Measurements from ENCODE around the gene IL12RB2. TPM values are rescaled to one million over a fixed set of nuclear protein-coding genes. Genes with fewer than 3 reads are reported as not detected.

IL12RB2 gene
- 10 to 100 TPM in 1 of 5 experiments, 1 to 10 TPM in 2, under 1 TPM in 2; 0.38 to 78.1 (median 1.1) TPM for total RNA-seq
- polyA plus RNA-seq, result under 1 TPM; 0.47 to 0.60 TPM
- total RNA-seq, result not detected

DNA sequence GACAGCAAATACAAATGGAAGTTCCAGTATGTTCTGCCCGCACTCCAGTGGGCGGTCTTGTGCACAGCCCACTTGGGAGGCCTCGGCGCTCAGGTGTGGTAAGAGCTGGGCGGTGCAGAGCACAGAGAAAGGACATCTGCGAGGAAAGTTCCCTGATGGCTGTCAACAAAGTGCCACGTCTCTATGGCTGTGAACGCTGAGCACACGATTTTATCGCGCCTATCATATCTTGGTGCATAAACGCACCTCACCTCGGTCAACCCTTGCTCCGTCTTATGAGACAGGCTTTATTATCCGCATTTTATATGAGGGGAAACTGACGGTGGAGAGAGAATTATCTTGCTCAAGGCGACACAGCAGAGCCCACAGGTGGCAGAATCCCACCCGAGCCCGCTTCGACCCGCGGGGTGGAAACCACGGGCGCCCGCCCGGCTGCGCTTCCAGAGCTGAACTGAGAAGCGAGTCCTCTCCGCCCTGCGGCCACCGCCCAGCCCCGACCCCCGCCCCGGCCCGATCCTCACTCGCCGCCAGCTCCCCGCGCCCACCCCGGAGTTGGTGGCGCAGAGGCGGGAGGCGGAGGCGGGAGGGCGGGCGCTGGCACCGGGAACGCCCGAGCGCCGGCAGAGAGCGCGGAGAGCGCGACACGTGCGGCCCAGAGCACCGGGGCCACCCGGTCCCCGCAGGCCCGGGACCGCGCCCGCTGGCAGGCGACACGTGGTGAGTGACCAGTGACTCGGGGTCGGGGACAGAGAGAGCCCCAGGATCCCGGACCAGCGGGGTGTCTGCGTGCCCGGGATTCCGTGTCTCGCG lies at the start of gene IL12RB2:
Gene IL12RB2 (plus strand): TSS at position 623 of the 810 bp plus-strand sequence. CDS start 12,496 bp downstream, outside the sequence.
- intact Hi-C loops (cut with micrococcal nuclease), result loop anchor here in 1 of 2 donors (2.0 to 10.0 kb wide), 4 partner anchors 123 to 973 kb away; partner anchors contain the start of genes SERBP1 and SLC35D1
- Histone ChIP-seq H3K36me3 (ENCODE audit: control insufficient read depth in 2 of 3, insufficient read depth in 3 of 3, low read length in 3 of 3) (no peaks in the 10 kb centered on the region), H3K4me1 (ENCODE audit: control insufficient read depth in 2 of 2, insufficient read depth in 2 of 2, low read length in 2 of 2) (peaks cover 0 to 5% of the 10 kb centered on the region in 2 donors), H3K4me3 (ENCODE audit: low read length) (peak within 1 kb of the TSS; percentile 19), H3K27ac (ENCODE audit: low read depth, low read length) (no peak within 1 kb of the TSS), H3K9me3 (ENCODE audit: control insufficient read depth in 2 of 3, low read length in 3 of 3) (no peaks in the 10 kb centered on the region), H3K27me3 (ENCODE audit: control insufficient read depth in 2 of 2, insufficient read depth in 2 of 2, low read length in 2 of 2) (no peaks in the 10 kb centered on the region)
- H3K4me3 Mint-ChIP-seq, result peak within 1 kb of the TSS; percentile 76 to 99 (median 84)
- peaks cover 0 to 78% (median 9%) of the 10 kb centered on the region in 7 donors for H3K4me1 Mint-ChIP-seq
- CTCF ChIA-PET, result interaction anchor here (0.7 kb wide), 1 partner anchor 312 kb away, joined by 3 read pairs; no protein-coding TSS in a partner anchor
- H3K36me3 Mint-ChIP-seq, result peaks cover 0 to 25% (median 0%) of the 10 kb centered on the region in 5 donors
- peak; percentile 78 for ATAC-seq
- peak within 1 kb of the TSS in 2 of 9 donors; percentile 56 to 99 for H3K27ac Mint-ChIP-seq
- POLR2A ChIA-PET, result no interaction called here
- peak in 7 of 9 donors; percentile 11 to 68 (median 18) for DNase-seq
- peaks cover 0 to 22% (median 10%) of the 10 kb centered on the region in 5 donors for H3K27me3 Mint-ChIP-seq
- peaks cover 0 to 3% (median 0%) of the 10 kb centered on the region in 11 donors for H3K9me3 Mint-ChIP-seq

DNA sequence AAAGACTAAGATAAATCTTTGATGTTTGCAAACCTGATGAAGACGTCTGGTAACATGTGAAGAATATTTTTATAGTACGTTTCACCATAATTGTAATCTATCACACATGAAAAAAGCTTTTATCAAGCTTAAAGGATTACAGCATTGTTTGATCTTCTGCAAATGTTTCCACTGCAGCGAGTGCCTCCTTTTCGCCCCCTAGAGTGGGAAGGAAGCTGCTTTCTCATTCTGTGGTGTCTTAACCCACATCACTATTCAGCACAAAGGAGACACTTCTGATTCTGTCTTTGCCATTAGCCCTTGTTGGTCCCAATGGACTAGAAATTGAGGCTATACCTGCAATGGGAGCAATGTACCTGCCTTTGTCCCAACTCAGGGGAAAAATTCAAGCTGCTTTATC lies 46.0 kb upstream of the IL12RB2 start:
- peak in 8 of 9 donors; percentile 24 to 67 (median 57) for DNase-seq
- peak overlapping the region in 7 of 10 donors; percentile 17 to 73 (median 34) for H3K4me3 Mint-ChIP-seq

GRCh38 chr1:67262735-67263134 lies 44.9 kb upstream of the IL12RB2 start:
- intact Hi-C loops (cut with micrococcal nuclease), result loop anchor here in 1 of 2 donors (5.0 kb wide), 1 partner anchor 170 kb away; the partner anchor contains the start of gene SERBP1
- H3K4me3 Mint-ChIP-seq, result no peak overlapping the region
- peak overlapping the region in 1 of 9 donors; percentile 8 for H3K27ac Mint-ChIP-seq
- Histone ChIP-seq H3K27ac (ENCODE audit: low read depth, low read length) (no peak overlapping the region), H3K27me3 (ENCODE audit: control insufficient read depth in 2 of 2, insufficient read depth in 2 of 2, low read length in 2 of 2) (no peaks in the 10 kb centered on the region), H3K4me1 (ENCODE audit: control insufficient read depth in 2 of 2, insufficient read depth in 2 of 2, low read length in 2 of 2) (peaks cover 17 to 22% of the 10 kb centered on the region in 2 donors), H3K36me3 (ENCODE audit: control insufficient read depth in 2 of 3, insufficient read depth in 3 of 3, low read length in 3 of 3) (no peaks in the 10 kb centered on the region), H3K9me3 (ENCODE audit: control insufficient read depth in 2 of 3, low read length in 3 of 3) (no peaks in the 10 kb centered on the region), H3K4me3 (ENCODE audit: low read length) (no peak overlapping the region)
- peaks cover 12 to 44% (median 31%) of the 10 kb centered on the region in 7 donors for H3K4me1 Mint-ChIP-seq
- DNase-seq (no peak), ATAC-seq (no peak)
- H3K27me3 Mint-ChIP-seq, result no peaks in the 10 kb centered on the region
- peaks cover 0 to 3% (median 0%) of the 10 kb centered on the region in 11 donors for H3K9me3 Mint-ChIP-seq
- CTCF ChIA-PET, result interaction anchor here (0.8 to 1.9 kb wide), 2 partner anchors 49 to 84 kb away, joined by 4 to 10 read pairs; no protein-coding TSS in a partner anchor
- H3K36me3 Mint-ChIP-seq, result peaks cover 0 to 6% (median 0%) of the 10 kb centered on the region in 5 donors
- POLR2A ChIA-PET, result interaction anchor here (0.8 kb wide), 1 partner anchor 16 kb away, joined by 4 read pairs; no protein-coding TSS in a partner anchor

More for the DNA sequence above, 46.0 kb upstream of the IL12RB2 start:
- Histone ChIP-seq H3K27ac (ENCODE audit: low read depth, low read length) (no peak overlapping the region), H3K27me3 (ENCODE audit: control insufficient read depth in 2 of 2, insufficient read depth in 2 of 2, low read length in 2 of 2) (no peaks in the 10 kb centered on the region), H3K4me1 (ENCODE audit: control insufficient read depth in 2 of 2, insufficient read depth in 2 of 2, low read length in 2 of 2) (peaks cover 17 to 22% of the 10 kb centered on the region in 2 donors), H3K36me3 (ENCODE audit: control insufficient read depth in 2 of 3, insufficient read depth in 3 of 3, low read length in 3 of 3) (no peaks in the 10 kb centered on the region), H3K9me3 (ENCODE audit: control insufficient read depth in 2 of 3, low read length in 3 of 3) (no peaks in the 10 kb centered on the region), H3K4me3 (ENCODE audit: low read length) (no peak overlapping the region)
- POLR2A ChIA-PET, result interaction anchor here (0.6 kb wide), 1 partner anchor 37 kb away, joined by 4 read pairs; no protein-coding TSS in a partner anchor
- no peaks in the 10 kb centered on the region for H3K27me3 Mint-ChIP-seq
- CTCF ChIA-PET, result interaction anchor here (0.5 to 1.9 kb wide), 8 partner anchors 10 to 266 kb away, joined by 3 to 10 read pairs (median 3); no protein-coding TSS in a partner anchor
- peaks cover 0 to 4% (median 0%) of the 10 kb centered on the region in 5 donors for H3K36me3 Mint-ChIP-seq
- intact Hi-C loops (cut with micrococcal nuclease), result loop anchor here (1.0 to 5.0 kb wide), 8 partner anchors 13 to 496 kb away; partner anchors contain the start of genes GADD45A (in 1 of the 2) and SERBP1 (in 1 of the 2)
- peaks cover 0 to 3% (median 0%) of the 10 kb centered on the region in 11 donors for H3K9me3 Mint-ChIP-seq
- peak overlapping the region in 1 of 9 donors; percentile 8 for H3K27ac Mint-ChIP-seq
- ATAC-seq, result peak; percentile 52
- H3K4me1 Mint-ChIP-seq, result peaks cover 12 to 44% (median 31%) of the 10 kb centered on the region in 7 donors

- H3K4me3 ChIP-seq (ENCODE audit: low read length), result no peak overlapping the region
Measured at GRCh38 chr1:67264152-67264551, 43.5 kb upstream of the IL12RB2 start.

DNA sequence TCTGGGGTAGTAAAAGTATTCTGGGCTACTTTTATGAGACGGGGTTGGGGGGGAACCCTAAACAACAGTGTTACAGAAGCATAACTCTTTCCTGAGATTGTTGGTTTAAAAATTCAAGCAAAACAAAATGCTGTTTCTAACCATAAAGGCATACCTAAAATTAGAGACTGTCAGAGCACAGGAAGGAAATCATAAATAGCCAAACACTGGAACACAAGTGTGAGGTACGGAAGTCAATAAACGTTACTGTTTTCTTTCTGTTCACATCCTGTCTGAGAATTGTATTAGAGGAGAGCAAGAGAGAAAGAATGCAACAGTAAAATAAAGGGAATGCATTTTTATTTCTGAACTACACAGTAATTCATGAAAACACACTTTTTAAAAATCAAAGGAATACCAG lies 42.8 kb upstream of the IL12RB2 start:
- Histone ChIP-seq H3K4me1 (ENCODE audit: control insufficient read depth in 2 of 2, insufficient read depth in 2 of 2, low read length in 2 of 2) (peaks cover 17 to 22% of the 10 kb centered on the region in 2 donors), H3K9me3 (ENCODE audit: control insufficient read depth in 2 of 3, low read length in 3 of 3) (no peaks in the 10 kb centered on the region), H3K36me3 (ENCODE audit: control insufficient read depth in 2 of 3, insufficient read depth in 3 of 3, low read length in 3 of 3) (no peaks in the 10 kb centered on the region), H3K27me3 (ENCODE audit: control insufficient read depth in 2 of 2, insufficient read depth in 2 of 2, low read length in 2 of 2) (no peaks in the 10 kb centered on the region), H3K4me3 (ENCODE audit: low read length) (peak overlapping the region; percentile 6), H3K27ac (ENCODE audit: low read depth, low read length) (no peak overlapping the region)
- Mint-ChIP-seq H3K36me3 (peaks cover 0 to 8% (median 0%) of the 10 kb centered on the region in 5 donors), H3K9me3 (no peaks in the 10 kb centered on the region), H3K27me3 (no peaks in the 10 kb centered on the region), H3K27ac (peak overlapping the region in 7 of 9 donors; percentile 14 to 85 (median 36)), H3K4me3 (peak overlapping the region in 8 of 10 donors; percentile 58 to 80 (median 70)), H3K4me1 (peaks cover 12 to 44% (median 31%) of the 10 kb centered on the region in 7 donors)
- POLR2A ChIA-PET, result no interaction called here
- ATAC-seq (peak; percentile 44), DNase-seq (peak in 5 of 9 donors; percentile 1 to 13 (median 7))
- intact Hi-C loops (cut with micrococcal nuclease), result loop anchor here (1.0 to 5.0 kb wide), 3 partner anchors 9 to 167 kb away; partner anchors contain the start of gene SERBP1 (in 1 of the 2)
- CTCF ChIA-PET, result no interaction called here

More at GRCh38 chr1:67264152-67264551, 43.5 kb upstream of the IL12RB2 start:
- Mint-ChIP-seq H3K4me3 (peak overlapping the region in 1 of 10 donors; percentile 73), H3K27ac (peak overlapping the region in 3 of 9 donors; percentile 0 to 61 (median 53)), H3K4me1 (peaks cover 12 to 44% (median 31%) of the 10 kb centered on the region in 7 donors), H3K36me3 (peaks cover 0 to 8% (median 0%) of the 10 kb centered on the region in 5 donors), H3K27me3 (no peaks in the 10 kb centered on the region), H3K9me3 (no peaks in the 10 kb centered on the region)
- ATAC-seq, result no peak
- H3K9me3 ChIP-seq (ENCODE audit: control insufficient read depth in 2 of 3, low read length in 3 of 3), result no peaks in the 10 kb centered on the region
- no peaks in the 10 kb centered on the region for H3K27me3 ChIP-seq (ENCODE audit: control insufficient read depth in 2 of 2, insufficient read depth in 2 of 2, low read length in 2 of 2)
- DNase-seq, result no peak
- ChIA-PET CTCF (no interaction called here), POLR2A (no interaction called here)
- H3K4me1 ChIP-seq (ENCODE audit: control insufficient read depth in 2 of 2, insufficient read depth in 2 of 2, low read length in 2 of 2), result peaks cover 17 to 22% of the 10 kb centered on the region in 2 donors
- intact Hi-C loops (cut with micrococcal nuclease), result loop anchor here (2.0 to 5.0 kb wide), 2 partner anchors 77 to 168 kb away; partner anchors contain the start of gene SERBP1 (in 1 of the 2)
- no peak overlapping the region for H3K27ac ChIP-seq (ENCODE audit: low read depth, low read length)
- no peaks in the 10 kb centered on the region for H3K36me3 ChIP-seq (ENCODE audit: control insufficient read depth in 2 of 3, insufficient read depth in 3 of 3, low read length in 3 of 3)

GRCh38 chr1:67269061-67269460 lies 38.6 kb upstream of the IL12RB2 start:
- DNase-seq (no peak), ATAC-seq (no peak)
- intact Hi-C loops (cut with micrococcal nuclease), result no loop called here
- ChIA-PET CTCF (no interaction called here), POLR2A (no interaction called here)
- Histone ChIP-seq H3K4me1 (ENCODE audit: control insufficient read depth in 2 of 2, insufficient read depth in 2 of 2, low read length in 2 of 2) (peaks cover 9 to 10% of the 10 kb centered on the region in 2 donors), H3K4me3 (ENCODE audit: low read length) (no peak overlapping the region), H3K36me3 (ENCODE audit: control insufficient read depth in 2 of 3, insufficient read depth in 3 of 3, low read length in 3 of 3) (no peaks in the 10 kb centered on the region), H3K27me3 (ENCODE audit: control insufficient read depth in 2 of 2, insufficient read depth in 2 of 2, low read length in 2 of 2) (no peaks in the 10 kb centered on the region), H3K9me3 (ENCODE audit: control insufficient read depth in 2 of 3, low read length in 3 of 3) (no peaks in the 10 kb centered on the region), H3K27ac (ENCODE audit: low read depth, low read length) (no peak overlapping the region)
- peaks cover 0 to 25% (median 6%) of the 10 kb centered on the region in 11 donors for H3K9me3 Mint-ChIP-seq
- H3K27ac Mint-ChIP-seq, result no peak overlapping the region
- H3K27me3 Mint-ChIP-seq, result no peaks in the 10 kb centered on the region
- no peak overlapping the region for H3K4me3 Mint-ChIP-seq
- H3K4me1 Mint-ChIP-seq, result peaks cover 6 to 36% (median 9%) of the 10 kb centered on the region in 7 donors
- peaks cover 0 to 32% (median 4%) of the 10 kb centered on the region in 5 donors for H3K36me3 Mint-ChIP-seq

Data from naive thymus-derived CD4-positive, alpha-beta T cell (primary cell).